Measurements from ENCODE around the gene ROBO2. TPM values are rescaled to one million over a fixed set of nuclear protein-coding genes. Genes with fewer than 3 reads are reported as not detected.

ROBO2 gene
- total and polyA plus RNA-seq, 4 donors: 0.30 to 72.4 (median 3.3) TPM

GRCh38 chr3:77462951-77463350 is 423.1 kb downstream of the ROBO2 start:
- ATAC-seq (ENCODE audit: insufficient read depth, low FRiP score) (peak; percentile 43), DNase-seq (no peak)
- Histone ChIP-seq H3K27me3 (ENCODE audit: control insufficient read depth in 3 of 3, insufficient read depth in 3 of 3, low read length in 2 of 3) (peaks cover 0 to 16% (median 0%) of the 10 kb centered on the region in 3 donors), H3K9me3 (ENCODE audit: control insufficient read depth in 4 of 4, insufficient read depth in 3 of 4, low read length in 3 of 4) (no peaks in the 10 kb centered on the region), H3K4me1 (ENCODE audit: control insufficient read depth in 5 of 5, insufficient read depth in 5 of 5, low read length in 5 of 5) (peaks cover 0 to 7% (median 3%) of the 10 kb centered on the region in 5 donors), H3K9ac (ENCODE audit: insufficient read depth in 1 of 2, low read length in 2 of 2) (no peak overlapping the region), H3K27ac (ENCODE audit: low read depth in 1 of 2, low read length in 1 of 2) (no peak overlapping the region), H3K4me3 (no peak overlapping the region), H3K36me3 (ENCODE audit: control insufficient read depth in 4 of 4, insufficient read depth in 4 of 4, low read length in 4 of 4) (no peaks in the 10 kb centered on the region)
- 3 to 46% methylated on average over 1 of the region's 1 CpG for WGBS, 2 donors
- TF ChIP-seq CTCF (IDR thresholded peaks at IDR 0.05; ENCODE audit: control extremely low read depth, extremely low read depth): no peak

GRCh38 chr3:77464111-77464688 is 424.3 kb downstream of the ROBO2 start:
- Histone ChIP-seq H3K9ac (ENCODE audit: insufficient read depth in 1 of 2, low read length in 2 of 2) (no peak overlapping the region), H3K36me3 (ENCODE audit: control insufficient read depth in 4 of 4, insufficient read depth in 4 of 4, low read length in 4 of 4) (no peaks in the 10 kb centered on the region), H3K4me3 (no peak overlapping the region), H3K27me3 (ENCODE audit: control insufficient read depth in 3 of 3, insufficient read depth in 3 of 3, low read length in 2 of 3) (peaks cover 0 to 26% (median 0%) of the 10 kb centered on the region in 3 donors), H3K4me1 (ENCODE audit: control insufficient read depth in 5 of 5, insufficient read depth in 5 of 5, low read length in 5 of 5) (peaks cover 2 to 19% (median 12%) of the 10 kb centered on the region in 5 donors), H3K27ac (ENCODE audit: low read depth in 1 of 2, low read length in 1 of 2) (no peak overlapping the region), H3K9me3 (ENCODE audit: control insufficient read depth in 4 of 4, insufficient read depth in 3 of 4, low read length in 3 of 4) (no peaks in the 10 kb centered on the region)
- TF ChIP-seq CTCF (IDR thresholded peaks at IDR 0.05; ENCODE audit: control extremely low read depth, extremely low read depth): no peak
- DNase-seq: no peak
- peak; percentile 25 for ATAC-seq (ENCODE audit: insufficient read depth, low FRiP score)
- WGBS, 2 donors: 29 to 44% methylated on average over 3 of the region's 3 CpGs

GRCh38 chr3:77466562-77467115 is 426.7 kb downstream of the ROBO2 start:
- no peaks in the 10 kb centered on the region for H3K9me3 ChIP-seq (ENCODE audit: control insufficient read depth in 4 of 4, insufficient read depth in 3 of 4, low read length in 3 of 4)
- WGBS, 2 donors: 88 to 90% methylated on average over 5 of the region's 5 CpGs
- H3K27me3 ChIP-seq (ENCODE audit: control insufficient read depth in 3 of 3, insufficient read depth in 3 of 3, low read length in 2 of 3): peaks cover 0 to 29% (median 0%) of the 10 kb centered on the region in 3 donors
- TF ChIP-seq CTCF (IDR thresholded peaks at IDR 0.05; ENCODE audit: control extremely low read depth, extremely low read depth): no peak
- H3K27ac ChIP-seq (ENCODE audit: low read depth in 1 of 2, low read length in 1 of 2): no peak overlapping the region
- no peak overlapping the region for H3K9ac ChIP-seq (ENCODE audit: insufficient read depth in 1 of 2, low read length in 2 of 2)
- no peak overlapping the region for H3K4me3 ChIP-seq
- DNase-seq (no peak), ATAC-seq (ENCODE audit: insufficient read depth, low FRiP score) (no peak)
- H3K36me3 ChIP-seq (ENCODE audit: control insufficient read depth in 4 of 4, insufficient read depth in 4 of 4, low read length in 4 of 4): no peaks in the 10 kb centered on the region
- H3K4me1 ChIP-seq (ENCODE audit: control insufficient read depth in 5 of 5, insufficient read depth in 5 of 5, low read length in 5 of 5): peaks cover 2 to 25% (median 12%) of the 10 kb centered on the region in 5 donors
